A673 (cell line): ENCODE measurements around the gene MMEL1.

Source experiments
- EZH2 ChIP-seq: fragments of 200-600 bp; sonication (generic); IDR thresholded peaks from 2 replicates; pipeline ENCODE4 v1.6.1; 2017; ENCODE audit warnings: borderline replicate concordance, low read depth, mild to moderate bottlenecking, mixed read lengths, antibody characterized with exemption, low read length; ENCODE audit not compliant: poor library complexity, severe bottlenecking
- TF ChIP-seq, protein P1 (sequence below): fragments of 300-800, 200-600 bp; sonication (generic); conservative IDR thresholded peaks from 2 replicates; pipeline ENCODE4 v1.5.1; 2017; ENCODE audit warnings: low read depth, mild to moderate bottlenecking, antibody characterized with exemption, low read length, moderate library complexity, mixed read lengths

DNA sequence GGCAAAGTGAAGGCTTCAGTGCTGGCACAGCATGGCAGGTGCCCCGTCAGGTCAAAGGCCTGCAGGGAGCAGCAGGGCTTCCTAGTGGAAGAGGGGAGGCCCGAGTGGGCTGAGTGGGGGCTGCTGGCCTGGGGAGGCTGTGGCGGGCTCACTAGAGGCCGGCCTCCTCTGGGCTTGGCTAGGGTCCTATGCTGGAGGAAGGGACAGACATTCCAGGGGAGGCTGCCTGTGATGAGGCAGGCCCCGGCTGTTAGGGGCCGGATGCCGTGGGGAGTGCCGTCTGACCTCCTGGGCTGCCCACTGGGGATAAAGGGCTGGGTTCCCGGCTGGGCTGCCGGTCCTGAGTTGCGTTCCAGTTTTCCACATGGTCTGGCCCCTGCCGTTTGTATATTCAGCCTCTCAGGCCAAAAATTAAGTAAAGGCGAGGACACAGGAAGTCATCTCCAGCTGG, 25.1 kb downstream of the MMEL1 start:
- no peak for TF ChIP-seq EZH2
- TF ChIP-seq, protein P1, sequence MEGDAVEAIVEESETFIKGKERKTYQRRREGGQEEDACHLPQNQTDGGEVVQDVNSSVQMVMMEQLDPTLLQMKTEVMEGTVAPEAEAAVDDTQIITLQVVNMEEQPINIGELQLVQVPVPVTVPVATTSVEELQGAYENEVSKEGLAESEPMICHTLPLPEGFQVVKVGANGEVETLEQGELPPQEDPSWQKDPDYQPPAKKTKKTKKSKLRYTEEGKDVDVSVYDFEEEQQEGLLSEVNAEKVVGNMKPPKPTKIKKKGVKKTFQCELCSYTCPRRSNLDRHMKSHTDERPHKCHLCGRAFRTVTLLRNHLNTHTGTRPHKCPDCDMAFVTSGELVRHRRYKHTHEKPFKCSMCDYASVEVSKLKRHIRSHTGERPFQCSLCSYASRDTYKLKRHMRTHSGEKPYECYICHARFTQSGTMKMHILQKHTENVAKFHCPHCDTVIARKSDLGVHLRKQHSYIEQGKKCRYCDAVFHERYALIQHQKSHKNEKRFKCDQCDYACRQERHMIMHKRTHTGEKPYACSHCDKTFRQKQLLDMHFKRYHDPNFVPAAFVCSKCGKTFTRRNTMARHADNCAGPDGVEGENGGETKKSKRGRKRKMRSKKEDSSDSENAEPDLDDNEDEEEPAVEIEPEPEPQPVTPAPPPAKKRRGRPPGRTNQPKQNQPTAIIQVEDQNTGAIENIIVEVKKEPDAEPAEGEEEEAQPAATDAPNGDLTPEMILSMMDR = no peak
